GM04504 (cell line): ENCODE measurements around the gene PLEKHF1.

Experiments
- DNase-seq: peaks from one replicate; pipeline ENCODE4 v3.0.0-alpha.2; 2012; ENCODE audit warnings: low read depth

PLEKHF1 gene

GRCh38 chr19:29634423-29635130 is 30.7 kb upstream of the PLEKHF1 start:
- DNase-seq, result no peak

GRCh38 chr19:29635963-29636362 is 29.3 kb upstream of the PLEKHF1 start:
- no peak for DNase-seq

GRCh38 chr19:29636553-29637360 is 28.5 kb upstream of the PLEKHF1 start:
- DNase-seq, result no peak

- DNase-seq, result no peak
Observed at GRCh38 chr19:29639086-29639485, 26.2 kb upstream of the PLEKHF1 start.

- DNase-seq, result no peak
Observed at GRCh38 chr19:29640231-29640630, 25.0 kb upstream of the PLEKHF1 start.

- no peak for DNase-seq
Observed at GRCh38 chr19:29641597-29641996, 23.7 kb upstream of the PLEKHF1 start.

GRCh38 chr19:29643361-29643935 is 21.8 kb upstream of the PLEKHF1 start:
- DNase-seq, result no peak

- no peak for DNase-seq
Observed at GRCh38 chr19:29644210-29644609, 21.1 kb upstream of the PLEKHF1 start.

GRCh38 chr19:29645491-29645867 is 19.8 kb upstream of the PLEKHF1 start:
- no peak for DNase-seq

GRCh38 chr19:29645911-29646310 is 19.4 kb upstream of the PLEKHF1 start:
- DNase-seq, result no peak

GRCh38 chr19:29650772-29651387 is 14.4 kb upstream of the PLEKHF1 start:
- DNase-seq, result no peak

- DNase-seq, result no peak
Observed at GRCh38 chr19:29651622-29652394, 13.5 kb upstream of the PLEKHF1 start.

- no peak for DNase-seq
Observed at GRCh38 chr19:29653398-29653797, 11.9 kb upstream of the PLEKHF1 start.

- DNase-seq, result no peak
Observed at GRCh38 chr19:29655648-29656335, 9.5 kb upstream of the PLEKHF1 start.

GRCh38 chr19:29658221-29658991 is 6.9 kb upstream of the PLEKHF1 start:
- DNase-seq, result no peak

- no peak for DNase-seq
Observed at GRCh38 chr19:29660835-29661234, 4.4 kb upstream of the PLEKHF1 start.

- DNase-seq, result no peak
Observed at GRCh38 chr19:29662278-29662603, 3.0 kb upstream of the PLEKHF1 start.

- DNase-seq, result peak; percentile 88
Observed at GRCh38 chr19:29662604-29663404, 2.5 kb upstream of the PLEKHF1 start.

GRCh38 chr19:29663861-29664752 is 1.2 kb upstream of the PLEKHF1 start:
- DNase-seq, result no peak
